HepG2 (cell line): ENCODE data around the gene BPIFB6. TPM values are rescaled to one million over a fixed set of nuclear protein-coding genes. Genes with fewer than 3 reads are reported as not detected.
A peak's percentile ranks its signal among the peaks of the same experiment; 100 is the strongest.

Source experiments
- ATAC-seq: fragments of 200-7000 bp; cut with Tn5 transposase; 3 replicates; pipeline ENCODE4 v1.9.1; 2020; ENCODE audit warnings: mild to moderate bottlenecking, moderate library complexity
- BruUV-seq: library from RNA; stranded (reverse); fragments of 400-500 nt; replicated peaks from 2 replicates; lab custom pipeline; 2021; lab: Mats Ljungman, UMichigan
- CTCF ChIA-PET: fragments of 300-600 bp; formaldehyde crosslinking; extraction: SDS; loops from one replicate; lab custom pipeline; 2021; ENCODE audit warnings: low total read pairs, inconsistent platforms, low intra/inter-chr PET ratio; lab: Yijun Ruan, JAX
- POLR2A ChIA-PET: fragments of 350-600 bp; sonication (Branson Sonifier 250); formaldehyde crosslinking; loops from one replicate; lab custom pipeline; 2020; ENCODE audit warnings: antibody characterized with exemption, inconsistent platforms; lab: Yijun Ruan, JAX
- DNase-seq: peaks from one replicate; pipeline ENCODE4 v3.0.0-alpha.2; 2015; ENCODE audit warnings: low spot score
- FAIRE-seq: peaks from 3 replicates; lab custom pipeline; 2011; peaks lifted over from hg19 to GRCh38; lab: Jason Lieb, UNC
- H2AFZ ChIP-seq: one replicate; pipeline ENCODE4 v1.6.1; 2011; ENCODE audit warnings: low read length, inconsistent platforms
- H3K27ac ChIP-seq: fragments of 300-600 bp; 3 replicates; pipeline ENCODE4 v1.8.0; 2011; ENCODE audit warnings: mixed run types, mild to moderate bottlenecking, mixed read lengths, low read length, inconsistent platforms; ENCODE audit not compliant: insufficient read depth; ENCODE audit errors: extremely low read length
- H3K27me3 ChIP-seq, 2 experiments: fragments of 200-600 bp in 1 of 2; 2 replicates in 1 of 2; 3 replicates in 1 of 2; pipeline versions ENCODE4 v1.6.0 to v1.8.0; 2011; ENCODE audit warnings: low read length in 2 of 2, mild to moderate bottlenecking in 2 of 2, moderate library complexity in 2 of 2, inconsistent platforms in 1 of 2; ENCODE audit not compliant: insufficient read depth in 2 of 2, control insufficient read depth in 1 of 2
- H3K36me3 ChIP-seq, 2 experiments: fragments of 200-600 bp in 1 of 2; replicated peaks in 1 of 2; 2 replicates in 1 of 2; 3 replicates in 1 of 2; pipeline versions ENCODE4 v1.5.1 to v1.8.0; 2011; ENCODE audit warnings: low read length in 2 of 2, inconsistent platforms in 1 of 2; ENCODE audit not compliant: insufficient read depth in 2 of 2, control insufficient read depth in 1 of 2
- H3K4me1 ChIP-seq: 2 replicates; pipeline ENCODE4 v1.5.1; 2012; ENCODE audit warnings: low read length, inconsistent platforms; ENCODE audit not compliant: insufficient read depth
- H3K4me2 ChIP-seq: 2 replicates; pipeline ENCODE4 v1.6.0; 2011; ENCODE audit warnings: low read depth, low read length, inconsistent platforms
- H3K4me3 ChIP-seq, 3 experiments: fragments of 200-600 bp in 1 of 3; sonication (generic), shearing (Covaris generic) in 1 of 3; replicated peaks in 1 of 3; 2 replicates each; pipeline ENCODE4 v1.5.1; 2011 to 2016; ENCODE audit warnings: low read length in 3 of 3, inconsistent platforms in 2 of 3, low read depth in 2 of 3, mild to moderate bottlenecking in 2 of 3, control low read depth in 1 of 3, mixed read lengths in 1 of 3; ENCODE audit not compliant: insufficient read depth in 1 of 3
- H3K79me2 ChIP-seq: one replicate; pipeline ENCODE4 v1.6.1; 2011; ENCODE audit warnings: low read length, inconsistent platforms; ENCODE audit not compliant: insufficient read depth
- H3K9ac ChIP-seq: 2 replicates; pipeline ENCODE4 v1.6.0; 2011; ENCODE audit warnings: mild to moderate bottlenecking, low read depth, low read length, inconsistent platforms; ENCODE audit not compliant: insufficient read depth
- H3K9me3 ChIP-seq: 2 replicates; pipeline ENCODE4 v1.5.1; 2012; ENCODE audit warnings: mild to moderate bottlenecking, low read length
- H4K20me1 ChIP-seq: 2 replicates; pipeline ENCODE4 v1.6.0; 2011; ENCODE audit warnings: inconsistent platforms, mild to moderate bottlenecking, low read length, moderate library complexity; ENCODE audit not compliant: insufficient read depth
- BORCS8-MEF2B ChIP-seq: sonication (generic); formaldehyde crosslinking; IDR thresholded peaks from 2 replicates; pipeline ENCODE4 v1.8.0; 2022; ENCODE audit warnings: mild to moderate bottlenecking, missing genetic modification reagents
- EED ChIP-seq: sonication (generic); formaldehyde crosslinking; IDR thresholded peaks from 2 replicates; pipeline ENCODE4 v1.5.0; 2020; ENCODE audit warnings: mild to moderate bottlenecking, missing genetic modification reagents
- JUNB ChIP-seq: sonication (generic); formaldehyde crosslinking; IDR thresholded peaks from 2 replicates; pipeline ENCODE4 v1.8.0; 2022; ENCODE audit warnings: missing genetic modification reagents, mild to moderate bottlenecking, borderline replicate concordance
- KDM2A ChIP-seq: sonication (generic); formaldehyde crosslinking; IDR thresholded peaks from 2 replicates; pipeline ENCODE4 v1.4.0; 2020; ENCODE audit warnings: low read depth, missing genetic modification reagents, borderline replicate concordance
- POLR2G ChIP-seq: fragments of 200-400 bp; formaldehyde crosslinking; IDR thresholded peaks from 2 replicates; pipeline ENCODE4 v1.6.1; 2018; ENCODE audit warnings: mild to moderate bottlenecking, low read depth, low read length, moderate library complexity
- RBFOX2 ChIP-seq: fragments of 200-400 bp; formaldehyde crosslinking; IDR thresholded peaks from 2 replicates; pipeline ENCODE4 v1.6.1; 2017; ENCODE audit warnings: low read depth, mild to moderate bottlenecking, low read length
- TBX2 ChIP-seq: sonication (generic); formaldehyde crosslinking; IDR thresholded peaks from 2 replicates; pipeline ENCODE4 v1.5.0; 2020; ENCODE audit warnings: missing genetic modification reagents, mild to moderate bottlenecking, borderline replicate concordance
- ZEB1 ChIP-seq: IDR thresholded peaks from 2 replicates; pipeline ENCODE4 v1.6.1; 2012; ENCODE audit warnings: mild to moderate bottlenecking, low read depth, inconsistent platforms; ENCODE audit not compliant: insufficient replicate concordance
- ZNF160 ChIP-seq: sonication (generic); formaldehyde crosslinking; IDR thresholded peaks from 2 replicates; pipeline ENCODE4 v1.8.0; 2022; ENCODE audit warnings: mild to moderate bottlenecking, inconsistent platforms, missing genetic modification reagents
- ZNF20 ChIP-seq: sonication (generic); formaldehyde crosslinking; IDR thresholded peaks from 2 replicates; pipeline ENCODE4 v1.4.0; 2020; ENCODE audit warnings: mild to moderate bottlenecking, moderate library complexity, missing genetic modification reagents
- ZNF605 ChIP-seq: sonication (generic); formaldehyde crosslinking; IDR thresholded peaks from 2 replicates; pipeline ENCODE4 v1.8.0; 2022; ENCODE audit warnings: mild to moderate bottlenecking, missing genetic modification reagents
- ZNF746 ChIP-seq: sonication (generic); formaldehyde crosslinking; IDR thresholded peaks from 2 replicates; pipeline ENCODE4 v1.8.0; 2022; ENCODE audit warnings: mild to moderate bottlenecking, missing genetic modification reagents
- ZNF788 ChIP-seq: sonication (generic); formaldehyde crosslinking; IDR thresholded peaks from 2 replicates; pipeline ENCODE4 v1.5.0; 2020; ENCODE audit warnings: mild to moderate bottlenecking, missing genetic modification reagents, borderline replicate concordance
- WGBS: methylation state at CpG from one replicate; pipeline ENCODE4 v1.1.6; 2017; ENCODE audit warnings: low lambda C conversion rate; 5-methylcytosine and 5-hydroxymethylcytosine counted together
- in situ Hi-C: cut with HindIII; loops from 2 replicates; pipeline ENCODE4 v1.10.0; 2017; ENCODE audit warnings: low pct_unique_long_range_greater_than_20kb; ENCODE audit not compliant: extremely low pct_ligation_motif_present
- intact Hi-C: fragments of 100-400 bp; cut with micrococcal nuclease; formaldehyde crosslinking; loops from one replicate; pipeline ENCODE4 v1.10.0; 2022; ENCODE audit not compliant: unreplicated experiment
- polyA plus RNA-seq, 8 experiments: library from polyadenylated mRNA; depleted of rRNA in 3 of 8; stranded (reverse) in 7 of 8; unstranded in 1 of 8; fragments of >200 nt; fragmentation: Illumina TruSeq in 4 of 8; extraction: Trizol in 4 of 8; gene quantifications; 2 replicates each; pipeline versions ENCODE4 v1.2.1 to v1.2.3, GENCODE V29; 2011 to 2016; ENCODE audit warnings: low read depth in 4 of 8, missing spikeins in 1 of 8, mixed read lengths in 1 of 8; ENCODE audit not compliant: insufficient read depth in 1 of 8
- total RNA-seq, 5 experiments: library from RNA; depleted of rRNA; stranded (reverse); fragments of >200 nt; fragmentation: Illumina TruSeq; extraction: Trizol; gene quantifications; 2 replicates each; pipeline ENCODE4 v1.2.3, GENCODE V29; 2016; ENCODE audit warnings: low read depth in 1 of 5
- TF ChIP-seq, protein P1 (sequence below): sonication (generic); formaldehyde crosslinking; IDR thresholded peaks from 2 replicates; pipeline ENCODE4 v1.4.0; 2020; ENCODE audit warnings: missing genetic modification reagents
- TF ChIP-seq, protein P2 (sequence below): sonication (generic); formaldehyde crosslinking; IDR thresholded peaks from 2 replicates; pipeline ENCODE4 v1.5.0; 2020; ENCODE audit warnings: mild to moderate bottlenecking, low read depth, missing genetic modification reagents, borderline replicate concordance
- TF ChIP-seq, protein P3 (sequence below): sonication (generic); formaldehyde crosslinking; IDR thresholded peaks from 2 replicates; pipeline ENCODE4 v1.5.1; 2020; ENCODE audit warnings: missing genetic modification reagents, mild to moderate bottlenecking, borderline replicate concordance

Gene BPIFB6
- total and polyA plus RNA-seq, 2 of the 13 experiments (the other 11 are each of a cell fraction or from before 2014, with no cell fraction given) = 0.13 to 1.7 TPM

DNA sequence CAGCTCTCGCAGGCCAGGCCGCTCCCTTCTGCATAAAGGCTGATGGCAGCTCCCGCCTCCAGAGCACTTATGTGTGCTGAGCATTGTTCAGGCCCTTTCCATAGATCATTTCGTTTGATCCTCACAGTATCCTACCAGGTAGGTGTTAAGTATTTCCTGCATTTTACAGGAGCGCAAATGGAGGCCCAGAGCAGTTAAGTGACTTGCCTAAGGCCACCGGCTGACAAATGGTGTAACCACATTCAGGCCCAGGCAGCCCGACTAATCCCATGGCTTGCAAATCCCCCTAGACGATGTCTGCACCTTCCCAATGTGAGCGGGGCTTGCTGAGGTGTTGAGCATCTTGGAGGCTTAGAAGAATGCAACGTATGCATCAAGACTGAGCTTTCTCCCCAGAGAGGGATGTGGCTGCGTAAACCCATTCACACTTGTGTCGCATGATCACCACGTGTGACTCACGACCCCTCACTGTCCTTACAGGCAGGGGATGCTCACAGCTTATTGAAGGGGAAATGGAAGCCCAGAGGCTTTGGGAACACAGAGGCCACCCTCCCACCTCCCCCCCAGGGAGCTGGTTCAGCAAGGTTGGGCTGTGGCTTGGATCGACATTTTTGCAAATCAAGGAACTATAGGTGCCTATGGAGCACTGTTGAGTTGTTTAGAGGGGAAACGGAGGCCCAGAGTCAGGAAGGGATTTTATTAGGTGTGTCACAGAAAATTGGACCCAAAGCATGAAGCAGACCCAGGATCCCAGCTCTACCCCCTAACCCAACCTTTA lies 16.9 kb upstream of the BPIFB6 start:
- H3K79me2 ChIP-seq = peaks cover 16% of the 10 kb centered on the region
- FAIRE-seq = no peak
- peaks cover 8% of the 10 kb centered on the region; the same call in 1 of the 2 replicates for H4K20me1 ChIP-seq
- no peak for DNase-seq
- H3K4me3 ChIP-seq = no peak overlapping the region
- peaks cover 38% of the 10 kb centered on the region for H3K4me1 ChIP-seq
- no TSS peak for BruUV-seq
- ATAC-seq = no peak
- no peak overlapping the region for H3K9ac ChIP-seq
- WGBS = 94% methylated on average over 16 of the region's 16 CpGs
- POLR2A ChIA-PET = interaction anchor here (0.8 kb wide), 1 partner anchor 9 kb away, joined by 3 read pairs; no protein-coding TSS in a partner anchor
- CTCF ChIA-PET = no interaction called here
- no peak overlapping the region for H3K4me2 ChIP-seq
- no peak overlapping the region for H2AFZ ChIP-seq
- peaks cover 59 to 92% of the 10 kb centered on the region in 2 experiments for H3K36me3 ChIP-seq
- H3K9me3 ChIP-seq = no peaks in the 10 kb centered on the region
- no peak overlapping the region for H3K27ac ChIP-seq
- no peaks in the 10 kb centered on the region for H3K27me3 ChIP-seq
- intact Hi-C loops (no loop called here), in situ Hi-C loops (no loop called here)
- no peak for TF ChIP-seq ZNF160
- no peak for TF ChIP-seq ZEB1
- TF ChIP-seq, protein P1, sequence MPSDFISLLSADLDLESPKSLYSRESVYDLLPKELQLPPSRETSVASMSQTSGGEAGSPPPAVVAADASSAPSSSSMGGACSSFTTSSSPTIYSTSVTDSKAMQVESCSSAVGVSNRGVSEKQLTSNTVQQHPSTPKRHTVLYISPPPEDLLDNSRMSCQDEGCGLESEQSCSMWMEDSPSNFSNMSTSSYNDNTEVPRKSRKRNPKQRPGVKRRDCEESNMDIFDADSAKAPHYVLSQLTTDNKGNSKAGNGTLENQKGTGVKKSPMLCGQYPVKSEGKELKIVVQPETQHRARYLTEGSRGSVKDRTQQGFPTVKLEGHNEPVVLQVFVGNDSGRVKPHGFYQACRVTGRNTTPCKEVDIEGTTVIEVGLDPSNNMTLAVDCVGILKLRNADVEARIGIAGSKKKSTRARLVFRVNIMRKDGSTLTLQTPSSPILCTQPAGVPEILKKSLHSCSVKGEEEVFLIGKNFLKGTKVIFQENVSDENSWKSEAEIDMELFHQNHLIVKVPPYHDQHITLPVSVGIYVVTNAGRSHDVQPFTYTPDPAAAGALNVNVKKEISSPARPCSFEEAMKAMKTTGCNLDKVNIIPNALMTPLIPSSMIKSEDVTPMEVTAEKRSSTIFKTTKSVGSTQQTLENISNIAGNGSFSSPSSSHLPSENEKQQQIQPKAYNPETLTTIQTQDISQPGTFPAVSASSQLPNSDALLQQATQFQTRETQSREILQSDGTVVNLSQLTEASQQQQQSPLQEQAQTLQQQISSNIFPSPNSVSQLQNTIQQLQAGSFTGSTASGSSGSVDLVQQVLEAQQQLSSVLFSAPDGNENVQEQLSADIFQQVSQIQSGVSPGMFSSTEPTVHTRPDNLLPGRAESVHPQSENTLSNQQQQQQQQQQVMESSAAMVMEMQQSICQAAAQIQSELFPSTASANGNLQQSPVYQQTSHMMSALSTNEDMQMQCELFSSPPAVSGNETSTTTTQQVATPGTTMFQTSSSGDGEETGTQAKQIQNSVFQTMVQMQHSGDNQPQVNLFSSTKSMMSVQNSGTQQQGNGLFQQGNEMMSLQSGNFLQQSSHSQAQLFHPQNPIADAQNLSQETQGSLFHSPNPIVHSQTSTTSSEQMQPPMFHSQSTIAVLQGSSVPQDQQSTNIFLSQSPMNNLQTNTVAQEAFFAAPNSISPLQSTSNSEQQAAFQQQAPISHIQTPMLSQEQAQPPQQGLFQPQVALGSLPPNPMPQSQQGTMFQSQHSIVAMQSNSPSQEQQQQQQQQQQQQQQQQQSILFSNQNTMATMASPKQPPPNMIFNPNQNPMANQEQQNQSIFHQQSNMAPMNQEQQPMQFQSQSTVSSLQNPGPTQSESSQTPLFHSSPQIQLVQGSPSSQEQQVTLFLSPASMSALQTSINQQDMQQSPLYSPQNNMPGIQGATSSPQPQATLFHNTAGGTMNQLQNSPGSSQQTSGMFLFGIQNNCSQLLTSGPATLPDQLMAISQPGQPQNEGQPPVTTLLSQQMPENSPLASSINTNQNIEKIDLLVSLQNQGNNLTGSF (CRISPR knock-in tag) = 0 out of 2 replicates have a peak, but pooled peaks have one; percentile 26
- 0 out of 2 replicates have a peak, but pooled peaks have one; percentile 19 for TF ChIP-seq KDM2A
- peak; percentile 52; the same call in 1 of the 2 replicates for TF ChIP-seq EED (CRISPR knock-in tag)
- TF ChIP-seq POLR2G = peak; percentile 62
- 0 out of 2 replicates have a peak, but pooled peaks have one; percentile 5 for TF ChIP-seq ZNF605 (CRISPR knock-in tag)
- TF ChIP-seq BORCS8-MEF2B (CRISPR knock-in tag) = no peak
- TF ChIP-seq JUNB (CRISPR knock-in tag) = no peak
- TF ChIP-seq, protein P2, sequence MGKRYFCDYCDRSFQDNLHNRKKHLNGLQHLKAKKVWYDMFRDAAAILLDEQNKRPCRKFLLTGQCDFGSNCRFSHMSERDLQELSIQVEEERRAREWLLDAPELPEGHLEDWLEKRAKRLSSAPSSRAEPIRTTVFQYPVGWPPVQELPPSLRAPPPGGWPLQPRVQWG (CRISPR knock-in tag) = no peak
- TF ChIP-seq ZNF20 (CRISPR knock-in tag) = no peak
- no peak for TF ChIP-seq ZNF746 (CRISPR knock-in tag)
- peak; percentile 63 for TF ChIP-seq RBFOX2
- TF ChIP-seq, protein P3, sequence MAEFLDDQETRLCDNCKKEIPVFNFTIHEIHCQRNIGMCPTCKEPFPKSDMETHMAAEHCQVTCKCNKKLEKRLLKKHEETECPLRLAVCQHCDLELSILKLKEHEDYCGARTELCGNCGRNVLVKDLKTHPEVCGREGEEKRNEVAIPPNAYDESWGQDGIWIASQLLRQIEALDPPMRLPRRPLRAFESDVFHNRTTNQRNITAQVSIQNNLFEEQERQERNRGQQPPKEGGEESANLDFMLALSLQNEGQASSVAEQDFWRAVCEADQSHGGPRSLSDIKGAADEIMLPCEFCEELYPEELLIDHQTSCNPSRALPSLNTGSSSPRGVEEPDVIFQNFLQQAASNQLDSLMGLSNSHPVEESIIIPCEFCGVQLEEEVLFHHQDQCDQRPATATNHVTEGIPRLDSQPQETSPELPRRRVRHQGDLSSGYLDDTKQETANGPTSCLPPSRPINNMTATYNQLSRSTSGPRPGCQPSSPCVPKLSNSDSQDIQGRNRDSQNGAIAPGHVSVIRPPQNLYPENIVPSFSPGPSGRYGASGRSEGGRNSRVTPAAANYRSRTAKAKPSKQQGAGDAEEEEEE (CRISPR knock-in tag) = no peak
- 0 out of 2 replicates have a peak, but pooled peaks have one; percentile 12 for TF ChIP-seq TBX2
- peak; percentile 54; the same call in 1 of the 2 replicates for TF ChIP-seq ZNF788 (CRISPR knock-in tag)
